Dendritic cell treated with granulocyte-macrophage colony-stimulating factor and Interleukin-4, amounts not matched to agents 40 ng/mL and 50 ng/mL, for 4 days (primary cell): ENCODE data around the gene TRAPPC3.

ENCODE experiments used
- H3K27ac Mint-ChIP-seq: one replicate; pipeline ENCODE4 v1.8.0; 2022; ENCODE audit warnings: mild to moderate bottlenecking, mixed read lengths
- H3K27me3 Mint-ChIP-seq: one replicate; pipeline ENCODE4 v1.8.0; 2022; ENCODE audit warnings: mild to moderate bottlenecking, mixed read lengths
- H3K36me3 Mint-ChIP-seq: one replicate; pipeline ENCODE4 v1.8.0; 2022; ENCODE audit warnings: low read depth, mixed read lengths
- H3K4me1 Mint-ChIP-seq: one replicate; pipeline ENCODE4 v1.8.0; 2022; ENCODE audit warnings: low read depth, mixed read lengths
- H3K4me3 Mint-ChIP-seq: one replicate; pipeline ENCODE4 v1.8.0; 2022; ENCODE audit warnings: mild to moderate bottlenecking, moderate library complexity, mixed read lengths
- H3K9me3 Mint-ChIP-seq: one replicate; pipeline ENCODE4 v1.8.0; 2022; ENCODE audit warnings: mixed read lengths
- intact Hi-C: fragments of 100-400 bp; cut with micrococcal nuclease; formaldehyde crosslinking; loops from one replicate; pipeline ENCODE4 v1.15.0; 2022

Gene TRAPPC3

DNA sequence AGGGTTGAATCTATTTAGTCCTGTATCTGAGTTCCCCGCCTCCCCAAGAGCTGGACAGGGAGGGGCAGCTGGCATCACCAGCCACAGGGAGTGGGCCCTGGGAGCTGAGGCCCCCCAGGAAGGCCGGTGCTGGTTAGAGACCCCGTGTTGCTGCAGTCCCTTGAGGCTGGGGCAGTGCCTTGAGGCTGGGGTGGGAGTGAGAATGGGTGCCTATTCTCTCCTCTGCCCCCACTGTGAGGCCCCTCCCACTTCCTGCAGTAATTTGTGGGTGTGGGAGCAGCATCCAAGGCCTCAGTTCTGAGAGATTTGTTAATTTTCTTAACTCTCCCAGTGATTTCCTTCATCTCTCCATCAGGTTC lies 2.5 kb upstream of the TRAPPC3 start:
- H3K36me3 Mint-ChIP-seq = peaks cover 35% of the 10 kb centered on the region
- H3K27me3 Mint-ChIP-seq = no peaks in the 10 kb centered on the region
- intact Hi-C loops = no loop called here
- H3K9me3 Mint-ChIP-seq = no peaks in the 10 kb centered on the region
- peaks cover 71% of the 10 kb centered on the region for H3K4me1 Mint-ChIP-seq
- H3K4me3 Mint-ChIP-seq = peak overlapping the region; percentile 40
- H3K27ac Mint-ChIP-seq = peak overlapping the region; percentile 97

GRCh38 chr1:36151134-36151844 lies 2.0 kb upstream of the TRAPPC3 start:
- Mint-ChIP-seq H3K27ac (peak overlapping the region; percentile 97), H3K9me3 (no peaks in the 10 kb centered on the region), H3K4me3 (peak overlapping the region; percentile 95), H3K36me3 (peaks cover 32% of the 10 kb centered on the region), H3K4me1 (peaks cover 75% of the 10 kb centered on the region), H3K27me3 (no peaks in the 10 kb centered on the region)
- intact Hi-C loops = no loop called here

- intact Hi-C loops = no loop called here
- H3K4me1 Mint-ChIP-seq = peaks cover 75% of the 10 kb centered on the region
- no peaks in the 10 kb centered on the region for H3K9me3 Mint-ChIP-seq
- H3K27ac Mint-ChIP-seq = peak overlapping the region; percentile 97
- no peaks in the 10 kb centered on the region for H3K27me3 Mint-ChIP-seq
- peak overlapping the region; percentile 95 for H3K4me3 Mint-ChIP-seq
- H3K36me3 Mint-ChIP-seq = peaks cover 26% of the 10 kb centered on the region
Observed at GRCh38 chr1:36150296-36151133, 1.2 kb upstream of the TRAPPC3 start.

DNA sequence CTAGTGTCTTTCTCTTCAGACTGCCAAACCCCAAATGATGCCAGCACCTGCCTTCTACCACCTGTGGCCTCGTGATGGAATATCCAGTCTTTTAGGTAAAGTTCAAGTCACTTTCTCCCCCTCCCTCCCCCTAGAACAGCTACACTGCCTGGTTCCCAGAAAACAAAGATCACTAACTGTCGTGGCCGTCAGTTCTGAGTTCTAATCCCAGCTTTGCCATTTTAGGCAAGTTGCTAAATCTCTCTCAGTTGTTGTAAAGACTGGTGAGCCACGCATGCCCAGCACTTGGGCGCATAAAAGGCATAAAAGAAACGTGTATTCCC lies 648 bp upstream of the TRAPPC3 start:
- peaks cover 24% of the 10 kb centered on the region for H3K36me3 Mint-ChIP-seq
- peak overlapping the region; percentile 95 for H3K4me3 Mint-ChIP-seq
- no peaks in the 10 kb centered on the region for H3K27me3 Mint-ChIP-seq
- no peaks in the 10 kb centered on the region for H3K9me3 Mint-ChIP-seq
- peak overlapping the region; percentile 97 for H3K27ac Mint-ChIP-seq
- intact Hi-C loops = loop anchor here (1.0 to 5.0 kb wide), 5 partner anchors 38 to 152 kb away; partner anchors contain the start of gene THRAP3
- H3K4me1 Mint-ChIP-seq = peaks cover 70% of the 10 kb centered on the region

DNA sequence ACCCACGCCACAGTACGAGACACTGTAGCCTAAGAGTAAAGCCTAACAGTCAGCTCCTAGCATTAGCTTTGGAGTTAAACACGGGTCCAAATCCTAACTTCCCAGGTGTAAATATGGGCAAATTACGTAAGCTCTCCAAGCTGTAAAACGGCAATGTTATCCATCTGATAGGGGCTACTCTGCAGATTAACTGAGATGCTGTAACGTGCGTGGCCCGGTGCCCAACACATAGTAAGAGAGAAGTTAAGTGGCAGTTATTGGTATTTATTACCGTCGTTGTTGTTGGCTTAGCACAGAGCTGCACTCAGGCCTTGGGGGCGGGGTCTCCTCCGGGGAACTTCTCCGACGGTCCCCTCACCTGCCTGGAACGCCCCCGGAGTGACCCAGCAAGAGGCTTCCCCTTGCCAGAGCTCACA lies 457 bp downstream of the TRAPPC3 start:
- Mint-ChIP-seq H3K9me3 (no peaks in the 10 kb centered on the region), H3K4me1 (peaks cover 59% of the 10 kb centered on the region), H3K27me3 (no peaks in the 10 kb centered on the region), H3K4me3 (peak overlapping the region; percentile 95), H3K36me3 (peaks cover 24% of the 10 kb centered on the region), H3K27ac (peak overlapping the region; percentile 97)
- intact Hi-C loops = loop anchor here (1.0 to 5.0 kb wide), 5 partner anchors 39 to 153 kb away; partner anchors contain the start of gene THRAP3

DNA sequence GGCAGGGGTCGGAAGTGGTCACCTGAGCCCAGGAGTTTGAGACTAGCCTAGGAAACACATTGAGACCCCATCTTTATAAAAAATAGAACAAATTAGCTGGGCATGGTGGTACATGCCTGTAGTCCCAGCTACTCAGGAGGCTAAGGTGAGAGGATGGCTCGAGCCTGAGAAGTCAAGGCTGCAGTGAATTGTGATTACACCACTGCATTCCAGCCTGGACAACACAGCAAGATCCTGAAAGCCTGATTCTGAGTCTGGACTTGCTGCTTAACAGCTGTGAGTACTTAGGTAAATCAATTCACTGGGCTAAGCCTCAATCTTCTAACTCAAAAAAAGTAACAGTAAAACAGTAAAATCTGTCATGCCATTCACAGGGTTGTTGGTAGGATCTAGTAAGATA lies 4.9 kb downstream of the TRAPPC3 start:
- Mint-ChIP-seq H3K4me1 (peaks cover 44% of the 10 kb centered on the region), H3K27ac (no peak overlapping the region), H3K9me3 (no peaks in the 10 kb centered on the region), H3K4me3 (no peak overlapping the region), H3K36me3 (peaks cover 48% of the 10 kb centered on the region), H3K27me3 (no peaks in the 10 kb centered on the region)
- intact Hi-C loops = no loop called here

- H3K4me1 Mint-ChIP-seq = peaks cover 44% of the 10 kb centered on the region
- intact Hi-C loops = no loop called here
- H3K9me3 Mint-ChIP-seq = no peaks in the 10 kb centered on the region
- H3K36me3 Mint-ChIP-seq = peaks cover 51% of the 10 kb centered on the region
- no peaks in the 10 kb centered on the region for H3K27me3 Mint-ChIP-seq
- H3K4me3 Mint-ChIP-seq = no peak overlapping the region
- peak overlapping the region; percentile 42 for H3K27ac Mint-ChIP-seq
Observed at GRCh38 chr1:36143424-36143823, 5.9 kb downstream of the TRAPPC3 start.

DNA sequence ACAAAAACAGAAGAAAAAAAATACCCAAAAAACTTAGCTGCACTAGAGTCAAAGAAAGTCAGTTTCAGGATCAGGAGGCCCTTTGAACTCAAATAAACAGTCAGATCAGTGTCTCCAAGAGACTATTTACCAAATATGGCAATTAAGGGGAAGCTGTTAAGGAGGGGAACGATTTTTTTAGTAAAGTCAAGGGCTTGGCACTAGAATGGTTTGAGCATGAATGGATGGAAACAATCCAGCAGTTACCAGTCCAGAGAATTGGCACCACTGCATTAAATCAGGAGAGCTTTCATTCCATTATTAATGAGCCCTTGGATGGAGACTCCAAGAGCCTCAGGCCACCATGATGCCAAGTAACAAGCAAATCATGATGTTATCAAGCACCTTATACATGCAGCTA lies 7.2 kb downstream of the TRAPPC3 start:
- peaks cover 55% of the 10 kb centered on the region for H3K36me3 Mint-ChIP-seq
- no peaks in the 10 kb centered on the region for H3K9me3 Mint-ChIP-seq
- H3K4me3 Mint-ChIP-seq = no peak overlapping the region
- no peaks in the 10 kb centered on the region for H3K27me3 Mint-ChIP-seq
- H3K4me1 Mint-ChIP-seq = peaks cover 35% of the 10 kb centered on the region
- intact Hi-C loops = no loop called here
- H3K27ac Mint-ChIP-seq = peak overlapping the region; percentile 57

- H3K4me3 Mint-ChIP-seq = no peak overlapping the region
- no peaks in the 10 kb centered on the region for H3K9me3 Mint-ChIP-seq
- H3K27ac Mint-ChIP-seq = no peak overlapping the region
- peaks cover 44% of the 10 kb centered on the region for H3K4me1 Mint-ChIP-seq
- intact Hi-C loops = no loop called here
- H3K36me3 Mint-ChIP-seq = peaks cover 61% of the 10 kb centered on the region
- no peaks in the 10 kb centered on the region for H3K27me3 Mint-ChIP-seq
Observed at GRCh38 chr1:36139521-36139920, 9.8 kb downstream of the TRAPPC3 start.

GRCh38 chr1:36137776-36138175 lies 11.5 kb downstream of the TRAPPC3 start:
- H3K9me3 Mint-ChIP-seq = no peaks in the 10 kb centered on the region
- peaks cover 49% of the 10 kb centered on the region for H3K4me1 Mint-ChIP-seq
- peaks cover 54% of the 10 kb centered on the region for H3K36me3 Mint-ChIP-seq
- no peak overlapping the region for H3K27ac Mint-ChIP-seq
- H3K4me3 Mint-ChIP-seq = no peak overlapping the region
- intact Hi-C loops = no loop called here
- no peaks in the 10 kb centered on the region for H3K27me3 Mint-ChIP-seq

DNA sequence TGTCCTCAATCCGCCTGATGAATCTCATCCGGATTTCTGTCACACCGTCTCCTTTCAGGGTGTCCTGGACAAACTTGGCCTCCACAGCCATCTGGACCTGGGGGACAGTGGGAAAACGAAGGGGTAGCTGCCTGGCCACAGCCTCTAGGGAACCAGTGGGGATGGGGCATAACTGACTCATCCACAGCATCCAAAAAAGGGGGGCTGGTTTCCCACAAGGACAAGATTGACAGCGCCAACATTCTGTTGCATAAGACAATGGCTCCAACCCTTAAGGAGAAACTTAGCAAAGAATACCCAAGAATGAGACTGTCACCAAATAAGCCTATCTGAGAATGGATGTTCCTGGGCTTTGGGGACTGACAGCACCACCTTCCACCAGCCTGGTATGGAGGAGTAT lies 12.1 kb downstream of the TRAPPC3 start:
- Mint-ChIP-seq H3K27me3 (no peaks in the 10 kb centered on the region), H3K9me3 (no peaks in the 10 kb centered on the region), H3K27ac (no peak overlapping the region), H3K36me3 (peaks cover 54% of the 10 kb centered on the region), H3K4me1 (peaks cover 45% of the 10 kb centered on the region), H3K4me3 (no peak overlapping the region)
- intact Hi-C loops = no loop called here

- Mint-ChIP-seq H3K4me3 (no peak overlapping the region), H3K27ac (no peak overlapping the region), H3K36me3 (peaks cover 54% of the 10 kb centered on the region), H3K9me3 (no peaks in the 10 kb centered on the region), H3K27me3 (no peaks in the 10 kb centered on the region), H3K4me1 (peaks cover 38% of the 10 kb centered on the region)
- intact Hi-C loops = no loop called here
Observed at GRCh38 chr1:36136535-36136934, 12.8 kb downstream of the TRAPPC3 start.

DNA sequence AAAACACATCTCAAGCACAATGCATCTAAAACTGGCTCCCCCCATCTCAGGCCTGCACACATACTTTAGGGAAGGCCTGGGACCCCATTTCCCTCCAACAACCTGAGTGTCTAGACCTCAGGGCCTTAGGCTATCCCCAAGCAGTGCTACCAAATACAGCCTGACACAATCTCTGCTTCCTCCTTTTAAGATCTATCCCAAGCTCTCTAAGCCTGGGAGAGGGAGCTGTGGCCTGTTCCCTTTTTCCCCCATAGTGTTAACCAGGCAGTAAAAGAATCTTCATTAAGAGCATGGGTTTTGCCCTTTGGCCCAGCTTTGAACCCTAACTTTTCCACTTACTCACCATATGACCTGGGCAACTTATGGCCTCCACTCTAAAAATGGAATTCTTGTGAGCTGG lies 13.5 kb downstream of the TRAPPC3 start:
- intact Hi-C loops = loop anchor here (2.0 kb wide), 1 partner anchor 35 kb away; no protein-coding TSS in a partner anchor
- Mint-ChIP-seq H3K4me1 (peaks cover 30% of the 10 kb centered on the region), H3K4me3 (no peak overlapping the region), H3K27me3 (no peaks in the 10 kb centered on the region), H3K9me3 (no peaks in the 10 kb centered on the region), H3K36me3 (peaks cover 48% of the 10 kb centered on the region), H3K27ac (peak overlapping the region; percentile 33)

- intact Hi-C loops = loop anchor here (2.0 kb wide), 1 partner anchor 34 kb away; no protein-coding TSS in a partner anchor
- peak overlapping the region; percentile 33 for H3K27ac Mint-ChIP-seq
- no peaks in the 10 kb centered on the region for H3K27me3 Mint-ChIP-seq
- H3K9me3 Mint-ChIP-seq = no peaks in the 10 kb centered on the region
- peaks cover 43% of the 10 kb centered on the region for H3K36me3 Mint-ChIP-seq
- H3K4me3 Mint-ChIP-seq = no peak overlapping the region
- peaks cover 25% of the 10 kb centered on the region for H3K4me1 Mint-ChIP-seq
Observed at GRCh38 chr1:36135330-36135667, 14.0 kb downstream of the TRAPPC3 start.
